Coronary artery (tissue), 2 donors: Measurements from ENCODE around the gene HS1BP3.

Experiments used
- DNase-seq: peaks from one replicate; pipeline ENCODE4 v3.0.0-alpha.2; 2017; ENCODE audit warnings: low spot score
- H3K27ac ChIP-seq, 2 donors: fragments of 200-600 bp; sonication (generic); one replicate each; pipeline ENCODE4 v1.5.1; 2016 to 2019
- H3K4me3 ChIP-seq: fragments of 200-600 bp; sonication (generic); 2 replicates; pipeline ENCODE4 v1.5.1; 2016; ENCODE audit warnings: mild to moderate bottlenecking, moderate library complexity
- TF ChIP-seq, protein P1 (sequence below): fragments of 200-600 bp; sonication (generic); IDR thresholded peaks from one replicate; pipeline ENCODE4 v1.5.1; 2019; ENCODE audit warnings: antibody characterized with exemption

Gene HS1BP3

DNA sequence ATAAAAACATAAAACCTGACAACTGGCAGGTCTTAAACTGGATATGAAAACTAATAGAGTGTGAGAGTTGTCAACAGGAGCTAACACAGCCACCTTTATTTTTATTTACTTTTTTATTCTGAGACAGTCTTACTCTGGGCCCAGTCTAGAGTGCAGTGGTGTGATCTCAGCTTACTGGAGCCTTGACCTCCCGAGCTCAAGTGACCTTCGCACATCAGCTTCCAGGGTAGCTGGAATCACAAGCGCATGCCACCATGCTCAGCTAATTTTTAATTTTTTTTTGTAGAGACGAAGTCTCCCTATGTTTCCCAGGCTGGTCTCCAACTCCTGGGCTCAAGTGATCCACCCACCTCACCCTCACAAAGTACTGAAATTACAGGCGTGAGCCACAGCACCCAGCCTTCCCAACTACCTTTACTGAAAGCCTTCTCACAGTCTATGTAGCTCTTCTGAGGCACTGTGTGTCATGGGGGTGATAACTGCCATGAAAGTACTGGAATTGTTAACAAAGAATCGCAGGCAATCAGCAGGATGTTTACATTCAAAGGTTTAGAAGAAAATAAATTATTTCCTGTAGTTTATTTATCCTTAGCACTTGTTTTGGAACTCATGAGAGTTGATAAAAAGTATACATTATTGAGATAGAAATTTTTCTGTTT is 40.3 kb upstream of the HS1BP3 start:
- Histone ChIP-seq H3K27ac (no peak overlapping the region), H3K4me3 (no peak overlapping the region)
- no peak for DNase-seq
- TF ChIP-seq, protein P1, sequence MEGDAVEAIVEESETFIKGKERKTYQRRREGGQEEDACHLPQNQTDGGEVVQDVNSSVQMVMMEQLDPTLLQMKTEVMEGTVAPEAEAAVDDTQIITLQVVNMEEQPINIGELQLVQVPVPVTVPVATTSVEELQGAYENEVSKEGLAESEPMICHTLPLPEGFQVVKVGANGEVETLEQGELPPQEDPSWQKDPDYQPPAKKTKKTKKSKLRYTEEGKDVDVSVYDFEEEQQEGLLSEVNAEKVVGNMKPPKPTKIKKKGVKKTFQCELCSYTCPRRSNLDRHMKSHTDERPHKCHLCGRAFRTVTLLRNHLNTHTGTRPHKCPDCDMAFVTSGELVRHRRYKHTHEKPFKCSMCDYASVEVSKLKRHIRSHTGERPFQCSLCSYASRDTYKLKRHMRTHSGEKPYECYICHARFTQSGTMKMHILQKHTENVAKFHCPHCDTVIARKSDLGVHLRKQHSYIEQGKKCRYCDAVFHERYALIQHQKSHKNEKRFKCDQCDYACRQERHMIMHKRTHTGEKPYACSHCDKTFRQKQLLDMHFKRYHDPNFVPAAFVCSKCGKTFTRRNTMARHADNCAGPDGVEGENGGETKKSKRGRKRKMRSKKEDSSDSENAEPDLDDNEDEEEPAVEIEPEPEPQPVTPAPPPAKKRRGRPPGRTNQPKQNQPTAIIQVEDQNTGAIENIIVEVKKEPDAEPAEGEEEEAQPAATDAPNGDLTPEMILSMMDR, result no peak

DNA sequence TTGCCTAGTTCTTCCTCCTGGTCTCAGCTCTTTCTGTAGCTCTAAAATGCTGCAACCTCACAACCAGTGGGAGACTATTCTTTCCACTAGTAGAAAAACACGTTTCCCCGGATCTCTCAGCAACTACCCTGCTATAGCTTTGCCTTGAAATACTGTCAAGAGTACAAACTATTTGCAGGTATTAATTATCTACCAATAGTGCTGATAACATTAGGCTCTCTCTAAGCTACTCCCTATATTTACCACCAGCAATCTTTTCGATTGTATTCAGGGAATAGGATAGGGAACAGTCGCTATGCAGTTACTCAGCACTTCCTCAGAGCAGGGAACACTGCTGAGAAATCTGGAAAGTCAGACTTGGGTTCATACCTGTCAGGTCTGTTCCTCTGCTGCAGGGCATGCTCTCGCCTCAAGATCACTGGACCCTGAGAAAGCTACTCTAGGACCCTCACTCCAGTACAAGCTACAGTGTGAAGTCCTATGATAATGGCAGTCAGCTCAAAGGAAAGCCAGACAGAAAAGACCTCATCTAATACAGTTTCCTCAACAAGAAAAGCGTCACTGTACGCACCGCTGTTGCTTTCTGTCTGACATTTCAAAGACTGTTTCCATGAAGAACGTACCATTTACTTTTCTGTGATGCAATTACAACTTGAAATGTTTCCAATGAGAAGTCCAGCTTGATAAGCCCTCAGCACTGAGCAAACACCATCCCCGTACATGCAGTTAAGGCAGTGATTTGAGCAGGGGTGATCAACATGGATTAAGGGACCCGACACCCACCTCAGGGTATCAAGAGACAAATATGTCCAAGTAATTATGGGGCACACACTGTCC is 38.7 kb upstream of the HS1BP3 start:
- no peak for DNase-seq
- Histone ChIP-seq H3K27ac (no peak overlapping the region), H3K4me3 (no peak overlapping the region)
- TF ChIP-seq, protein P1, result no peak

DNA sequence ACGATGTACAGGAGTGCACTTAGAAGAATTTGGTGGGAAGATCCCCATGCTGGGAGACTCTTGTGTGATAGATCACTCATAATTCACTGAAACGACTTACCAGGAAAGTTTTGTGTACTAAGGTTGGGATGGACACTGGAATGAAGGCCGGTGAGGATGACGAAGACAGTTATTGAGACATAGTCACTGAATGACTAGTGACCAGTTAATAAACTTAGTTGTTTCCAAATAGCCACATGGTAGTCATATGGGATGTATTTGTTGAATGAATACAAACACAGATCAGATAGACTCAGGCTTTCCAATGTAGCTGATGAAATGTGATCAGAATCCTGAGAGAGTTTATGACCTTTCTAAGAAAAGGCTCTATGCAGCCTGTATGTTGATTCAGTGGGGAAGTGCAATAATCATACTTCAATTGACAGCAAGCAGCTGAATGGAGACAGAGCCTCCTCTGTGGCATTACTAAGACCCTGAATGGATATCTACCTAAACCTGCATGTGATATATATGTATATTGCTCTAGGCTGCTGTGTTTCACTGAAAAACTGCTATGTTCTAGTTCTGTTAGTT is 36.4 kb upstream of the HS1BP3 start:
- TF ChIP-seq, protein P1, result no peak
- H3K4me3 ChIP-seq, result no peak overlapping the region
- no peak overlapping the region for H3K27ac ChIP-seq
- DNase-seq, result no peak

DNA sequence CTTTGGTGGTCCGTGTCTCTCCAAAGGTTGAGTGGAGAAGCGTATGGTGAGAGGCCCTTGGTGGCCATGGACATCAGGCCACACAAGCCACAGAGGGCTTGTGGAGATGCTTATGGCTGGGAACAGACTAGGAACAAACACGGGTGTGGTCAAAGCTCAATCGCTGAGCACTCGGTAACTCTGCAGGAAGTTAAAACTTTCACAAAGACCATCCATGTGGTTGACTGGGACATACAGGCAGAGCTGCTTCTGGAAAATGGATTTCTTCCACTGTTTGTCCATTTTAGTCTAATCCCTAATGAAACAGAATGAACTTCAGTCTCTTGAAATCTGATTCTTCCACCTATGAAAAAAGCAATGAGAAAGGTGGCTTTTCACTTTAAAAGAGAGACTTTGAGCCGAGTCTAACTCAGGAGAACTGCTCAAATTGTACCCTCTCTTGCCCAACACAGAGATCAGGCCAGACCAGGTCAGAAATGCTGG is 33.7 kb upstream of the HS1BP3 start:
- TF ChIP-seq, protein P1, result no peak
- DNase-seq, result no peak
- Histone ChIP-seq H3K4me3 (no peak overlapping the region), H3K27ac (no peak overlapping the region)

DNA sequence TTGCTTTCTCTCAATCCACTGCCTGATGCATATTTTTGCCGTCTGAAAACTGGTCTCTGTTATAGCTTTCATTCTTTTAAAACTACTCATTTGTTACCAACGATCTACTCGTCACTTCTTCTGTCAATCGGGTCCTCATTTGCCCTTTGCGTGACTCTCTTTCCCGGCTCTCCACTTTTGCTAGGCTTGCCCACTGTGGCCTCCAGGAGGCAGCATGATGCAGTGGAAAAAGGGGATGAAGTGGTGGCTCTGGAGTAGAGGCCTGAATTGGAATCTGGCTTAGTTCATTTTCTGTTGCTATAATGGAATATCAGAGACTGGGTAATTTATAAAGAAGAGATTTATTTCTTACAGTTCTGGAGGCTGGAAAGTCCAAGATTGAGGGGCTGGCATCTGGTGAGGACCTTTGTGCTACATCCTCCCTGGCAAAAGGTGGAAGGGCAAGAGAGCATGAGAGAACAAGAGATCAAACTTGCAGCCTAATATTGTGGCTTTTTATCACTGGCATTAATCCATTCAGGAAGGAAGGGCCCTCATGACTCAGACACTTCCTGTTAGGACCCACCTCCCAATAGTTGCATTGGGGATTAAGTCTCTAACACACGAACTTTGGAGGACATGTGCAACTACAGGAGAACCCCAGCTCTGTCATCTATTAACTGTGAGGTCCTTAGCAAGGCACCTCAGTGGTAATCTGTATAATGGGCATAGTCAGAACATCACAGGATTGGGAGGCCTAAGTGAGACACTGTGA is 31.4 kb upstream of the HS1BP3 start:
- Histone ChIP-seq H3K4me3 (no peak overlapping the region), H3K27ac (no peak overlapping the region)
- TF ChIP-seq, protein P1, result no peak
- DNase-seq, result no peak

DNA sequence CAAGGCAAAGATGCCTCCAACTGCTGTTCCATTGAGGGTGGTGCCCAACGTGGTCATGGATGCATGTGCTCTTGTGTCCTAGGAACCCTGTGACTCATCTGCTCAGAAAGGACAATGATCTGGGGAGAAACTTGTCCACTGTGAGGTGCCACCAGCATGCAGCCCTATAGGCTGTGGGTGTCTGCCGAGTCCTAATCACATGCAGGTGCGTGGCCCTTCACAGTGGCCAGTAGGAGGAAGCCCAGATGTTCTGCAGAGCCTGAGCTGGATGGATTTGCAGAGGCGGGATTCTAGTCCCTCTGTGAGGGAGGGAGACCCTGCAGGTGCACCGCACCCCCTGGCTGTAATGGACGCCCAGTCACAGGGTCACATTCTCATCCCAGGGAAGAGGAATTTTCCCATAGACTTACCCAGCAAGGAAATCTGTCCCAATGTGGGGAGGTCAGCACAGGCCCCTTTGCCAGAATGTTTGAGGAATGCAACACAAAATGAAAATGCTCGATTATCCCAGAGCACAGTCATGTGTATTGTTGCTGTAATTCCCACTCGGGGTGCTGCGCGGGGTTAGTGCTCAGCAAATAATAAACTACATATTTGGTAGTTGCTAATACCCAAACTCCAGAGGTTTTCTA is 30.0 kb upstream of the HS1BP3 start:
- DNase-seq, result no peak
- no peak overlapping the region for H3K27ac ChIP-seq
- H3K4me3 ChIP-seq, result no peak overlapping the region
- TF ChIP-seq, protein P1, result no peak
